HepG2 (cell line): ENCODE measurements around the gene NCOA7. TPM values are rescaled to one million over a fixed set of nuclear protein-coding genes. Genes with fewer than 3 reads are reported as not detected.

Experiments
- ATAC-seq: fragments of 200-7000 bp; cut with Tn5 transposase; 3 replicates; pipeline ENCODE4 v1.9.1; 2020; ENCODE audit warnings: mild to moderate bottlenecking, moderate library complexity
- BruUV-seq: library from RNA; stranded (reverse); fragments of 400-500 nt; replicated peaks from 2 replicates; lab custom pipeline; 2021; lab: Mats Ljungman, UMichigan
- CTCF ChIA-PET: fragments of 300-600 bp; formaldehyde crosslinking; extraction: SDS; loops from one replicate; lab custom pipeline; 2021; ENCODE audit warnings: low total read pairs, inconsistent platforms, low intra/inter-chr PET ratio; lab: Yijun Ruan, JAX
- POLR2A ChIA-PET: fragments of 350-600 bp; sonication (Branson Sonifier 250); formaldehyde crosslinking; loops from one replicate; lab custom pipeline; 2020; ENCODE audit warnings: antibody characterized with exemption, inconsistent platforms; lab: Yijun Ruan, JAX
- DNase-seq: peaks from one replicate; pipeline ENCODE4 v3.0.0-alpha.2; 2015; ENCODE audit warnings: low spot score
- FAIRE-seq: peaks from 3 replicates; lab custom pipeline; 2011; peaks lifted over from hg19 to GRCh38; lab: Jason Lieb, UNC
- H2AFZ ChIP-seq: one replicate; pipeline ENCODE4 v1.6.1; 2011; ENCODE audit warnings: low read length, inconsistent platforms
- H3K27ac ChIP-seq: fragments of 300-600 bp; 3 replicates; pipeline ENCODE4 v1.8.0; 2011; ENCODE audit warnings: mixed run types, mild to moderate bottlenecking, mixed read lengths, low read length, inconsistent platforms; ENCODE audit not compliant: insufficient read depth; ENCODE audit errors: extremely low read length
- H3K27me3 ChIP-seq, 2 experiments: fragments of 200-600 bp in 1 of 2; 2 replicates in 1 of 2; 3 replicates in 1 of 2; pipeline versions ENCODE4 v1.6.0 to v1.8.0; 2011; ENCODE audit warnings: low read length in 2 of 2, mild to moderate bottlenecking in 2 of 2, moderate library complexity in 2 of 2, inconsistent platforms in 1 of 2; ENCODE audit not compliant: insufficient read depth in 2 of 2, control insufficient read depth in 1 of 2
- H3K36me3 ChIP-seq, 2 experiments: fragments of 200-600 bp in 1 of 2; replicated peaks in 1 of 2; 2 replicates in 1 of 2; 3 replicates in 1 of 2; pipeline versions ENCODE4 v1.5.1 to v1.8.0; 2011; ENCODE audit warnings: low read length in 2 of 2, inconsistent platforms in 1 of 2; ENCODE audit not compliant: insufficient read depth in 2 of 2, control insufficient read depth in 1 of 2
- H3K4me1 ChIP-seq: 2 replicates; pipeline ENCODE4 v1.5.1; 2012; ENCODE audit warnings: low read length, inconsistent platforms; ENCODE audit not compliant: insufficient read depth
- H3K4me2 ChIP-seq: 2 replicates; pipeline ENCODE4 v1.6.0; 2011; ENCODE audit warnings: low read depth, low read length, inconsistent platforms
- H3K4me3 ChIP-seq, 3 experiments: fragments of 200-600 bp in 1 of 3; sonication (generic), shearing (Covaris generic) in 1 of 3; replicated peaks in 1 of 3; 2 replicates each; pipeline ENCODE4 v1.5.1; 2011 to 2016; ENCODE audit warnings: low read length in 3 of 3, inconsistent platforms in 2 of 3, low read depth in 2 of 3, mild to moderate bottlenecking in 2 of 3, control low read depth in 1 of 3, mixed read lengths in 1 of 3; ENCODE audit not compliant: insufficient read depth in 1 of 3
- H3K79me2 ChIP-seq: one replicate; pipeline ENCODE4 v1.6.1; 2011; ENCODE audit warnings: low read length, inconsistent platforms; ENCODE audit not compliant: insufficient read depth
- H3K9ac ChIP-seq: 2 replicates; pipeline ENCODE4 v1.6.0; 2011; ENCODE audit warnings: mild to moderate bottlenecking, low read depth, low read length, inconsistent platforms; ENCODE audit not compliant: insufficient read depth
- H3K9me3 ChIP-seq: 2 replicates; pipeline ENCODE4 v1.5.1; 2012; ENCODE audit warnings: mild to moderate bottlenecking, low read length
- H4K20me1 ChIP-seq: 2 replicates; pipeline ENCODE4 v1.6.0; 2011; ENCODE audit warnings: inconsistent platforms, mild to moderate bottlenecking, low read length, moderate library complexity; ENCODE audit not compliant: insufficient read depth
- ARID2 ChIP-seq: sonication (generic); formaldehyde crosslinking; IDR thresholded peaks from 2 replicates; pipeline ENCODE4 v1.8.1; 2022; ENCODE audit warnings: mild to moderate bottlenecking, missing genetic modification reagents, borderline replicate concordance
- ARNT2 ChIP-seq: sonication (generic); formaldehyde crosslinking; IDR thresholded peaks from 2 replicates; pipeline ENCODE4 v1.8.0; 2022; ENCODE audit warnings: mild to moderate bottlenecking, low read depth, missing genetic modification reagents, moderate library complexity
- ATF2 ChIP-seq: sonication (generic); formaldehyde crosslinking; IDR thresholded peaks from 2 replicates; pipeline ENCODE4 v1.4.0; 2020; ENCODE audit warnings: missing genetic modification reagents
- FLYWCH1 ChIP-seq: sonication (generic); formaldehyde crosslinking; IDR thresholded peaks from 2 replicates; pipeline ENCODE4 v1.8.1; 2023; ENCODE audit warnings: mild to moderate bottlenecking, missing genetic modification reagents
- FOXA1 ChIP-seq, 2 experiments: fragments of 450-650 bp in 1 of 2; sonication (generic) in 1 of 2; formaldehyde crosslinking in 1 of 2; IDR thresholded peaks; 2 replicates each; pipeline versions ENCODE4 v1.4.0 to v1.6.1; 2016 to 2020; ENCODE audit warnings: missing genetic modification reagents in 1 of 2
- HBP1 ChIP-seq: IDR thresholded peaks from 2 replicates; pipeline ENCODE4 v1.6.1; 2016; ENCODE audit warnings: low read depth, control low read depth
- MAFG ChIP-seq: sonication (generic); formaldehyde crosslinking; IDR thresholded peaks from 2 replicates; pipeline ENCODE4 v1.5.1; 2020; ENCODE audit warnings: mild to moderate bottlenecking, missing genetic modification reagents
- NONO ChIP-seq, 2 experiments: fragments of 450-650 bp in 1 of 2; sonication (generic) in 1 of 2; formaldehyde crosslinking in 1 of 2; IDR thresholded peaks in 1 of 2; conservative IDR thresholded peaks in 1 of 2; 2 replicates each; pipeline versions ENCODE4 v1.6.1 to v1.8.0; 2017 to 2022; ENCODE audit warnings: mild to moderate bottlenecking in 1 of 2, missing genetic modification reagents in 1 of 2, moderate library complexity in 1 of 2
- PHF8 ChIP-seq: sonication (generic); formaldehyde crosslinking; IDR thresholded peaks from 2 replicates; pipeline ENCODE4 v1.5.0; 2020; ENCODE audit warnings: missing genetic modification reagents
- PLRG1 ChIP-seq: fragments of 450-650 bp; conservative IDR thresholded peaks from 2 replicates; pipeline ENCODE4 v1.6.1; 2016
- REPIN1 ChIP-seq: sonication (generic); formaldehyde crosslinking; IDR thresholded peaks from 2 replicates; pipeline ENCODE4 v1.8.0; 2022; ENCODE audit warnings: missing genetic modification reagents, low read depth, mild to moderate bottlenecking, borderline replicate concordance
- ZFY ChIP-seq: sonication (generic); formaldehyde crosslinking; IDR thresholded peaks from 2 replicates; pipeline ENCODE4 v1.4.0; 2020; ENCODE audit warnings: missing genetic modification reagents
- ZMYM2 ChIP-seq: sonication (generic); formaldehyde crosslinking; IDR thresholded peaks from 2 replicates; pipeline ENCODE4 v1.8.0; 2022; ENCODE audit warnings: mild to moderate bottlenecking, missing genetic modification reagents
- ZNF292 ChIP-seq: sonication (generic); formaldehyde crosslinking; IDR thresholded peaks from 2 replicates; pipeline ENCODE4 v1.8.1; 2022; ENCODE audit warnings: mild to moderate bottlenecking, low read depth, missing genetic modification reagents, borderline replicate concordance
- ZNF501 ChIP-seq: sonication (generic); formaldehyde crosslinking; IDR thresholded peaks from 2 replicates; pipeline ENCODE4 v1.5.1; 2020; ENCODE audit warnings: mild to moderate bottlenecking, moderate library complexity, missing genetic modification reagents
- ZNF512B ChIP-seq: sonication (generic); formaldehyde crosslinking; IDR thresholded peaks from 2 replicates; pipeline ENCODE4 v1.5.1; 2020; ENCODE audit warnings: missing genetic modification reagents, mild to moderate bottlenecking, borderline replicate concordance
- ZNF605 ChIP-seq: sonication (generic); formaldehyde crosslinking; IDR thresholded peaks from 2 replicates; pipeline ENCODE4 v1.8.0; 2022; ENCODE audit warnings: mild to moderate bottlenecking, missing genetic modification reagents
- WGBS: methylation state at CpG from one replicate; pipeline ENCODE4 v1.1.6; 2017; ENCODE audit warnings: low lambda C conversion rate; 5-methylcytosine and 5-hydroxymethylcytosine counted together
- in situ Hi-C: cut with HindIII; loops from 2 replicates; pipeline ENCODE4 v1.10.0; 2017; ENCODE audit warnings: low pct_unique_long_range_greater_than_20kb; ENCODE audit not compliant: extremely low pct_ligation_motif_present
- intact Hi-C: fragments of 100-400 bp; cut with micrococcal nuclease; formaldehyde crosslinking; loops from one replicate; pipeline ENCODE4 v1.10.0; 2022; ENCODE audit not compliant: unreplicated experiment
- polyA plus RNA-seq, 8 experiments: library from polyadenylated mRNA; depleted of rRNA in 3 of 8; stranded (reverse) in 7 of 8; unstranded in 1 of 8; fragments of >200 nt; fragmentation: Illumina TruSeq in 4 of 8; extraction: Trizol in 4 of 8; gene quantifications; 2 replicates each; pipeline versions ENCODE4 v1.2.1 to v1.2.3, GENCODE V29; 2011 to 2016; ENCODE audit warnings: low read depth in 4 of 8, missing spikeins in 1 of 8, mixed read lengths in 1 of 8; ENCODE audit not compliant: insufficient read depth in 1 of 8
- total RNA-seq, 5 experiments: library from RNA; depleted of rRNA; stranded (reverse); fragments of >200 nt; fragmentation: Illumina TruSeq; extraction: Trizol; gene quantifications; 2 replicates each; pipeline ENCODE4 v1.2.3, GENCODE V29; 2016; ENCODE audit warnings: low read depth in 1 of 5

Gene NCOA7
- total and polyA plus RNA-seq, 2 of the 13 experiments (the other 11 are each of a cell fraction or from before 2014, with no cell fraction given) = 13.6 to 20.8 TPM

GRCh38 chr6:125789576-125790357, 993 bp upstream of the NCOA7 start:
- intact Hi-C loops (loop anchor here (1.0 to 5.0 kb wide), 7 partner anchors 9 to 197 kb away; partner anchors contain the start of gene TRMT11), in situ Hi-C loops (loop anchor here (5.0 kb wide), 1 partner anchor 163 kb away; no protein-coding TSS in a partner anchor)
- Histone ChIP-seq H3K4me1 (peaks cover 37% of the 10 kb centered on the region), H3K9me3 (no peaks in the 10 kb centered on the region), H3K36me3 (no peaks in the 10 kb centered on the region), H3K27ac (peak overlapping the region; percentile 88), H2AFZ (peak overlapping the region; percentile 89), H3K4me3 (peak overlapping the region; percentile 90 to 97 (median 94)), H3K9ac (peak overlapping the region; percentile 83), H3K79me2 (peaks cover 26% of the 10 kb centered on the region), H3K4me2 (peak overlapping the region; percentile 87), H4K20me1 (no peaks in the 10 kb centered on the region), H3K27me3 (no peaks in the 10 kb centered on the region; a peak in 2 of 5 replicates)
- DNase-seq (peak; percentile 54), ATAC-seq (peak; percentile 63), FAIRE-seq (no peak)
- ChIA-PET POLR2A (interaction anchor here (0.7 to 4.0 kb wide), 22 partner anchors 9 to 1477 kb away, joined by 3 to 107 read pairs (median 4); partner anchors contain the start of genes HDDC2, HINT3, RNF146 and TRMT11), CTCF (no interaction called here)
- BruUV-seq = TSS peak; percentile 88
- WGBS = 2% methylated on average over 18 of the region's 19 CpGs
- peak; percentile 58 for TF ChIP-seq PHF8 (CRISPR knock-in tag)
- 0 out of 2 replicates have a peak, but pooled peaks have one; percentile 88 for TF ChIP-seq ARID2
- peak; percentile 54; the same call in 1 of the 2 replicates for TF ChIP-seq HBP1
- 0 out of 2 replicates have a peak, but pooled peaks have one; percentile 17 for TF ChIP-seq ZNF512B (CRISPR knock-in tag)
- no peak for TF ChIP-seq ZFY (CRISPR knock-in tag)
- TF ChIP-seq REPIN1 (CRISPR knock-in tag) = peak; percentile 7; the same call in 1 of the 2 replicates
- no peak for TF ChIP-seq FOXA1 (IDR thresholded peaks at IDR 0.05)
- TF ChIP-seq FOXA1 (CRISPR knock-in tag; IDR thresholded peaks at IDR 0.05) = peak; percentile 67
- peak; percentile 85 for TF ChIP-seq ZNF292 (CRISPR knock-in tag)
- no peak for TF ChIP-seq ZMYM2 (CRISPR knock-in tag)
- TF ChIP-seq FLYWCH1 (CRISPR knock-in tag) = no peak
- TF ChIP-seq ZNF605 (CRISPR knock-in tag) = no peak; the same call in 1 of the 2 replicates
- TF ChIP-seq ARNT2 (CRISPR knock-in tag) = no peak
- no peak for TF ChIP-seq PLRG1
- TF ChIP-seq ATF2 (CRISPR knock-in tag) = peak; percentile 50; the same call in 1 of the 2 replicates
- TF ChIP-seq NONO (IDR thresholded peaks at IDR 0.05) = no peak
- no peak for TF ChIP-seq NONO (CRISPR knock-in tag; conservative IDR thresholded peaks at IDR 0.05)
- TF ChIP-seq ZNF501 (CRISPR knock-in tag) = peak; percentile 76
- TF ChIP-seq MAFG (CRISPR knock-in tag) = 0 out of 2 replicates have a peak, but pooled peaks have one; percentile 12
